ENCODE results near the gene TAB3. TPM values are rescaled to one million over a fixed set of nuclear protein-coding genes. Genes with fewer than 3 reads are reported as not detected.

TAB3 gene
- polyA plus RNA-seq, 1 experiment, result 8.6 TPM

DNA sequence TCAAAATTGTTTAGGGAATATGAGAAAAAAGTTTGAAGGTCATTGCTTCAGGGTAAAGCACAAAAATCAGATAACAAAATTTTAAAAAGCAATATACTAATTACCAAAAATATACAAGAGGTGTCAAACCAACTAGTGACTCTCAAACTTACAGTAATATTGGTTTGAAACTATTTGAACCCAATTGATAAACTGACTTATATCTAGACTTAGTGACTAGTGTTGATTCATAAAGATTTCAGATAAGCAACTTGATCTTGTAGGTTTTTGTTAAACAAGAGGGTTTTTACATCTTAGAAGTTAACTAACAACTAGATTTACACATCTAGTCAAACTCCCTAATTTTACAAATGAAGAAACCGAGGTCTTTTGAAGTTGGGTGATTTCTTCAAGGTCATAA is 7.7 kb downstream of the TAB3 start:
- TF ChIP-seq, protein P1, sequence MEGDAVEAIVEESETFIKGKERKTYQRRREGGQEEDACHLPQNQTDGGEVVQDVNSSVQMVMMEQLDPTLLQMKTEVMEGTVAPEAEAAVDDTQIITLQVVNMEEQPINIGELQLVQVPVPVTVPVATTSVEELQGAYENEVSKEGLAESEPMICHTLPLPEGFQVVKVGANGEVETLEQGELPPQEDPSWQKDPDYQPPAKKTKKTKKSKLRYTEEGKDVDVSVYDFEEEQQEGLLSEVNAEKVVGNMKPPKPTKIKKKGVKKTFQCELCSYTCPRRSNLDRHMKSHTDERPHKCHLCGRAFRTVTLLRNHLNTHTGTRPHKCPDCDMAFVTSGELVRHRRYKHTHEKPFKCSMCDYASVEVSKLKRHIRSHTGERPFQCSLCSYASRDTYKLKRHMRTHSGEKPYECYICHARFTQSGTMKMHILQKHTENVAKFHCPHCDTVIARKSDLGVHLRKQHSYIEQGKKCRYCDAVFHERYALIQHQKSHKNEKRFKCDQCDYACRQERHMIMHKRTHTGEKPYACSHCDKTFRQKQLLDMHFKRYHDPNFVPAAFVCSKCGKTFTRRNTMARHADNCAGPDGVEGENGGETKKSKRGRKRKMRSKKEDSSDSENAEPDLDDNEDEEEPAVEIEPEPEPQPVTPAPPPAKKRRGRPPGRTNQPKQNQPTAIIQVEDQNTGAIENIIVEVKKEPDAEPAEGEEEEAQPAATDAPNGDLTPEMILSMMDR (IDR thresholded peaks at IDR 0.05; ENCODE audit: insufficient read depth, low read depth, low read length), result no peak
- POLR2A ChIA-PET, result no interaction called here

DNA sequence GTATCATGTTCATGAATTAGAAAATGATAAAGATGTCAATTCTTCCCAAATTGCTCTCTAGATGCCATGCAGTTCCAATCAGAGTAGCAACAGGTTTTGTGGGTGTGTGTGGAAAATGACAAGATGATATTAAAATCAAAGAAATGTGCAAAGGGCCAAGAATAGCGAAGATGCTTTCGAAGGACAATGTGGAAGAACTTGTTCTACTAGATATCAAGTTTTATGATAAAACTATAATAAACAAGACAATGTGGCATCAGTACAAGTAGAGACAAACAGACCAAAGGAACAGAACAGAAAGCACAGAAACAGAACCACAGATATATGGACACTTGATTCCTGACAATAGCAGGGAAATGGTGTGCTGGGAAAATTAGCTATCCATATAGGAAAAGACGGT is 9.0 kb downstream of the TAB3 start:
- Histone ChIP-seq H3K27me3 (ENCODE audit: control insufficient read depth, insufficient read depth, low read length) (no peaks in the 10 kb centered on the region), H3K36me3 (ENCODE audit: control insufficient read depth, insufficient read depth, low read length) (no peaks in the 10 kb centered on the region), H3K4me3 (ENCODE audit: low read depth, low read length) (no peak overlapping the region)
- ChIA-PET POLR2A (no interaction called here), CTCF (no interaction called here)
- TF ChIP-seq, protein P1 (IDR thresholded peaks at IDR 0.05; ENCODE audit: insufficient read depth, low read depth, low read length), result no peak
- no peak for DNase-seq (ENCODE audit: low read depth)

More for the DNA sequence above, 7.7 kb downstream of the TAB3 start:
- DNase-seq (ENCODE audit: low read depth), result no peak
- Histone ChIP-seq H3K27me3 (ENCODE audit: control insufficient read depth, insufficient read depth, low read length) (no peaks in the 10 kb centered on the region), H3K4me3 (ENCODE audit: low read depth, low read length) (no peak overlapping the region), H3K36me3 (ENCODE audit: control insufficient read depth, insufficient read depth, low read length) (no peaks in the 10 kb centered on the region)
- CTCF ChIA-PET, result no interaction called here

DNA sequence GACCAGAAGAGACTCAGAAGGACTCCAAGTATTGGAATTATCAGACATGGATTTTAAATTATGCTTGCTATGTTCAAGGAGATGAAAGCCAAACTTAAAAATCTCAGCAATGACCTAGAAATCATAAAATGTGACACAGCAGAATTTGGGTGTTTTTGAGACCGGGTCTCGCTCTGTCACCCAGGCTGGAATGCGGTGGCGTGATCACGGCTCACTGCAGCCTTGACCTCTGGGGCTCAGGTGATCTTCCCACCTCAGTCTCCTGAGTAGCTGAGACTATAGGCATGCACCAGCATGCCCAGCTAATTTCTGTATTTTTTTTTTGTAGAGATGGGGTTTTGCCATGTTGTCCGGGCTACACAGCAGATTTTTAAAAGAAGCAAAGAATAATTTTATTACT is 12.7 kb downstream of the TAB3 start:
- TF ChIP-seq, protein P1 (IDR thresholded peaks at IDR 0.05; ENCODE audit: insufficient read depth, low read depth, low read length), result no peak
- Histone ChIP-seq H3K36me3 (ENCODE audit: control insufficient read depth, insufficient read depth, low read length) (no peaks in the 10 kb centered on the region), H3K27me3 (ENCODE audit: control insufficient read depth, insufficient read depth, low read length) (no peaks in the 10 kb centered on the region), H3K4me3 (ENCODE audit: low read depth, low read length) (no peak overlapping the region)
- CTCF ChIA-PET, result no interaction called here
- no peak for DNase-seq (ENCODE audit: low read depth)
- POLR2A ChIA-PET, result no interaction called here

DNA sequence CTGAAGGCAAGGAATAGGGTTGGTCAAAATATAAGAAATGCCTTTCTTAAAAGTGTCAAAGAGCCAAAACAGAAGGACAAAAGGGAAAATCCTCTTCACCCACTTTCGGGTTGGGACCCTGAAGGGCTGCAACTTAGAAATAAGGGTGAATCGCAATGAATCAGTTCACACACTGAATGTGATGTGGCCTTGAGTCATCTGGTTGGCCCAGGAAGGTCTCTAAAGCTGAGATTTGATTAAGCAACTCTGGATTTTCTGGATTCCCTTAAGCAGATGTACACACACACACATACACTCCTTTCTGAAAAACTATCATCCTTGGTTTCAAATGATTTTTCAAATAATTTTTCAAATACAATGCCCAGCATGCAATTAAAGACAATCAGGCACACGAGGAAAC is 13.1 kb downstream of the TAB3 start:
- no peaks in the 10 kb centered on the region for H3K36me3 ChIP-seq (ENCODE audit: control insufficient read depth, insufficient read depth, low read length)
- ChIA-PET POLR2A (no interaction called here), CTCF (no interaction called here)

DNA sequence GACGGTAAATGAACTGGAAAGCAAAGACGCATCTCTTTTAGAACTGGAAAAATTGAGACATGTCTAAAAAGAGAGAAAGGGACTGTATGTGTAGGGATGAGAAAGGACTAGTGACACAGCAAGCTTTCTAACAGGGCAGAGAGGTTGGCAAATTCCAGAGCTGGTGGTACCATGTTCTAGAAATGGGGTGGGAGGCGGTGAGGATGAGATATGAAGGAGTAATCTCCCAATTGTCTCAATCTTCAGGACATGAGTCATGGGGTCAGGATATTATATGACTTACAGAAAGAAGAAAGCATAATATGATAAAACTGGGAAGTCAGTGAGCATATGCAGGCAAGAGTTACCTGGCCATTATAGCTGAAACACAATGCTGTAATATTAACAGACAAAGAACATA is 14.2 kb downstream of the TAB3 start:
- CTCF ChIA-PET, result no interaction called here

More for the DNA sequence above, 13.1 kb downstream of the TAB3 start:
- TF ChIP-seq, protein P1 (IDR thresholded peaks at IDR 0.05; ENCODE audit: insufficient read depth, low read depth, low read length), result no peak
- DNase-seq (ENCODE audit: low read depth), result peak; percentile 25
- Histone ChIP-seq H3K4me3 (ENCODE audit: low read depth, low read length) (no peak overlapping the region), H3K27me3 (ENCODE audit: control insufficient read depth, insufficient read depth, low read length) (no peaks in the 10 kb centered on the region)

More for the DNA sequence above, 14.2 kb downstream of the TAB3 start:
- no peaks in the 10 kb centered on the region for H3K27me3 ChIP-seq (ENCODE audit: control insufficient read depth, insufficient read depth, low read length)
- DNase-seq (ENCODE audit: low read depth), result no peak
- TF ChIP-seq, protein P1 (IDR thresholded peaks at IDR 0.05; ENCODE audit: insufficient read depth, low read depth, low read length), result no peak
- no peaks in the 10 kb centered on the region for H3K36me3 ChIP-seq (ENCODE audit: control insufficient read depth, insufficient read depth, low read length)
- H3K4me3 ChIP-seq (ENCODE audit: low read depth, low read length), result no peak overlapping the region
- POLR2A ChIA-PET, result no interaction called here
